ENCODE data around the gene KCNJ1.

Gene KCNJ1

GRCh38 chr11:128846985-128847384, 20.1 kb downstream of the KCNJ1 start:
- no peak for DNase-seq

GRCh38 chr11:128845334-128845780, 21.7 kb downstream of the KCNJ1 start:
- DNase-seq: peak; percentile 29 to 35

GRCh38 chr11:128843198-128843785, 23.8 kb downstream of the KCNJ1 start:
- DNase-seq: no peak

- DNase-seq: peak; percentile 45 to 60
Measured at GRCh38 chr11:128841461-128842072, 25.5 kb downstream of the KCNJ1 start.

GRCh38 chr11:128840783-128841182, 26.3 kb downstream of the KCNJ1 start:
- no peak for DNase-seq

GRCh38 chr11:128840137-128840536, 27.0 kb downstream of the KCNJ1 start:
- peak in 1 of 2 donors; percentile 68 for DNase-seq

- no peak for DNase-seq
Measured at GRCh38 chr11:128839081-128839480, 28.0 kb downstream of the KCNJ1 start.

GRCh38 chr11:128837627-128838026, 29.5 kb downstream of the KCNJ1 start:
- DNase-seq: peak in 1 of 2 donors; percentile 31

GRCh38 chr11:128835741-128836430, 31.2 kb downstream of the KCNJ1 start:
- no peak for DNase-seq

GRCh38 chr11:128834157-128834556, 32.9 kb downstream of the KCNJ1 start:
- DNase-seq: no peak

- DNase-seq: no peak
Measured at GRCh38 chr11:128832121-128832497, 35.0 kb downstream of the KCNJ1 start.

GRCh38 chr11:128831174-128832120, 35.6 kb downstream of the KCNJ1 start:
- peak; percentile 85 to 91 for DNase-seq

GRCh38 chr11:128830290-128831173, 36.6 kb downstream of the KCNJ1 start:
- DNase-seq: peak; percentile 11 to 78

GRCh38 chr11:128828350-128828749, 38.7 kb downstream of the KCNJ1 start:
- no peak for DNase-seq

- DNase-seq: no peak
Measured at GRCh38 chr11:128827191-128827893, 39.8 kb downstream of the KCNJ1 start.

- no peak for DNase-seq
Measured at GRCh38 chr11:128825050-128825784, 41.9 kb downstream of the KCNJ1 start.

- no peak for DNase-seq
Measured at GRCh38 chr11:128824191-128825049, 42.7 kb downstream of the KCNJ1 start.

GRCh38 chr11:128823753-128824152, 43.3 kb downstream of the KCNJ1 start:
- no peak for DNase-seq

GRCh38 chr11:128822130-128822529, 45.0 kb downstream of the KCNJ1 start:
- DNase-seq: no peak

- no peak for DNase-seq
Measured at GRCh38 chr11:128821556-128821955, 45.5 kb downstream of the KCNJ1 start.

Measured in CD4-positive, alpha-beta T cell treated with Interferon alpha-2 for 1 hour (primary cell).